GM23338 (cell line): Measurements from ENCODE around the gene TNNT3. TPM values are rescaled to one million over a fixed set of nuclear protein-coding genes. Genes with fewer than 3 reads are reported as not detected.

Experiments
- ATAC-seq: fragments of 200-7000 bp; cut with Tn5 transposase; 3 replicates; pipeline ENCODE4 v1.9.1; 2020
- DNase-seq: peaks from one replicate; pipeline ENCODE4 v3.0.0-alpha.2; 2015; ENCODE audit warnings: low spot score
- H2AFZ ChIP-seq: fragments of 200-600 bp; sonication (generic); 2 replicates; pipeline ENCODE4 v1.8.0; 2016; ENCODE audit warnings: antibody characterized with exemption, mild to moderate bottlenecking, moderate library complexity
- H3F3A ChIP-seq: fragments of 200-600 bp; sonication (generic); replicated peaks from 2 replicates; pipeline ENCODE4 v1.8.0; 2017; ENCODE audit warnings: antibody characterized with exemption, mixed run types, low read depth
- H3K27ac ChIP-seq: fragments of 200-600 bp; sonication (generic); 2 replicates; pipeline ENCODE4 v1.6.1; 2016; ENCODE audit warnings: low read depth
- H3K27me3 ChIP-seq: fragments of 200-600 bp; sonication (generic); 2 replicates; pipeline ENCODE4 v1.8.0; 2016; ENCODE audit warnings: mild to moderate bottlenecking, mixed run types, moderate library complexity; ENCODE audit not compliant: insufficient read depth
- H3K36me3 ChIP-seq: fragments of 200-600 bp; sonication (generic); 2 replicates; pipeline ENCODE4 v1.8.0; 2016; ENCODE audit warnings: mild to moderate bottlenecking; ENCODE audit not compliant: insufficient read depth
- H3K4me1 ChIP-seq: fragments of 200-600 bp; sonication (generic); 2 replicates; pipeline ENCODE4 v1.8.0; 2016; ENCODE audit warnings: mild to moderate bottlenecking, moderate library complexity; ENCODE audit not compliant: insufficient read depth
- H3K4me2 ChIP-seq: fragments of 200-600 bp; sonication (generic); 2 replicates; pipeline ENCODE4 v1.7.1; 2017; ENCODE audit warnings: mixed run types
- H3K4me3 ChIP-seq: fragments of 200-600 bp; sonication (generic); 2 replicates; pipeline ENCODE4 v1.6.1; 2016; ENCODE audit warnings: mixed run types
- H3K79me2 ChIP-seq: fragments of 200-600 bp; sonication (generic); replicated peaks from 2 replicates; pipeline ENCODE4 v1.8.0; 2017; ENCODE audit warnings: mild to moderate bottlenecking; ENCODE audit not compliant: insufficient read depth
- H3K9me2 ChIP-seq: fragments of 200-600 bp; sonication (generic); 2 replicates; pipeline ENCODE4 v1.8.0; 2017; ENCODE audit not compliant: insufficient read depth
- H4K20me1 ChIP-seq: fragments of 200-600 bp; sonication (generic); replicated peaks from 2 replicates; pipeline ENCODE4 v1.8.0; 2017; ENCODE audit warnings: mild to moderate bottlenecking; ENCODE audit not compliant: insufficient read depth
- H3K27ac Mint-ChIP-seq: 2 replicates; pipeline ENCODE4 v1.8.0; 2020; ENCODE audit warnings: inconsistent platforms, mild to moderate bottlenecking, moderate library complexity, mixed read lengths
- H3K27me3 Mint-ChIP-seq: 3 replicates; pipeline ENCODE4 v1.8.0; 2022; ENCODE audit warnings: low read depth, mild to moderate bottlenecking, moderate library complexity, mixed read lengths, inconsistent platforms; ENCODE audit not compliant: insufficient read depth, poor library complexity
- H3K36me3 Mint-ChIP-seq: 3 replicates; pipeline ENCODE4 v1.8.0; 2021; ENCODE audit warnings: low read depth, mild to moderate bottlenecking, inconsistent platforms, moderate library complexity, mixed read lengths
- H3K4me1 Mint-ChIP-seq: 3 replicates; pipeline ENCODE4 v1.8.0; 2020; ENCODE audit warnings: mild to moderate bottlenecking, inconsistent platforms, mixed read lengths
- H3K4me3 Mint-ChIP-seq: 3 replicates; pipeline ENCODE4 v1.8.0; 2021; ENCODE audit warnings: moderate library complexity, mild to moderate bottlenecking, inconsistent platforms, mixed read lengths
- H3K9me3 Mint-ChIP-seq: 3 replicates; pipeline ENCODE4 v1.8.0; 2020; ENCODE audit warnings: moderate library complexity, mild to moderate bottlenecking, inconsistent platforms, mixed read lengths
- CREB1 ChIP-seq: fragments of 250-450 bp; sonication (Bioruptor Pico); IDR thresholded peaks from 2 replicates; pipeline ENCODE4 v1.5.0; 2020; ENCODE audit warnings: low read depth, mild to moderate bottlenecking, moderate library complexity
- ETS1 ChIP-seq: IDR thresholded peaks from 2 replicates; pipeline ENCODE4 v1.6.1; 2016; ENCODE audit warnings: antibody characterized with exemption
- EZH2 ChIP-seq: fragments of 200-600 bp; sonication (generic); IDR thresholded peaks from one replicate; pipeline ENCODE4 v1.8.0; 2017; ENCODE audit warnings: antibody characterized with exemption, mild to moderate bottlenecking, low read depth; ENCODE audit not compliant: unreplicated experiment
- EZH2phosphoT487 ChIP-seq: fragments of 200-600 bp; sonication (generic); IDR thresholded peaks from one replicate; pipeline ENCODE4 v1.8.1; 2018; ENCODE audit warnings: antibody characterized with exemption; ENCODE audit not compliant: unreplicated experiment
- NANOG ChIP-seq: IDR thresholded peaks from 2 replicates; pipeline ENCODE4 v1.6.1; 2016; ENCODE audit warnings: antibody characterized with exemption, borderline replicate concordance
- polyA plus RNA-seq: library from polyadenylated mRNA; unstranded; fragments of >200 nt; fragmentation: Nextera tagmentation; extraction: Ambion mirVana; gene quantifications from 2 replicates; pipeline ENCODE4 v1.2.1, GENCODE V29; 2016
- total RNA-seq: library from RNA; depleted of rRNA; stranded (reverse); fragments of >200 nt; shearing (Covaris generic); gene quantifications from 2 replicates; pipeline ENCODE4 v1.2.3, GENCODE V29; 2014
- TF ChIP-seq, protein P1 (sequence below): IDR thresholded peaks from one replicate; pipeline ENCODE4 v1.6.1; 2018; ENCODE audit warnings: antibody characterized with exemption; ENCODE audit not compliant: unreplicated experiment

TNNT3 gene
- total and polyA plus RNA-seq, 2 experiments from 2014 or later: not detected

GRCh38 chr11:1935156-1936071 is 15.9 kb downstream of the TNNT3 start:
- no peaks in the 10 kb centered on the region for H3K36me3 ChIP-seq
- no peaks in the 10 kb centered on the region for H4K20me1 ChIP-seq
- Mint-ChIP-seq H3K36me3 (no peaks in the 10 kb centered on the region), H3K27me3 (peaks cover 17% of the 10 kb centered on the region), H3K4me3 (no peak overlapping the region), H3K9me3 (no peaks in the 10 kb centered on the region), H3K4me1 (peaks cover 7% of the 10 kb centered on the region; the same call in 2 of the 3 replicates), H3K27ac (no peak overlapping the region)
- H3K27me3 ChIP-seq: no peaks in the 10 kb centered on the region
- no peak for TF ChIP-seq EZH2phosphoT487
- no peak for TF ChIP-seq CREB1
- TF ChIP-seq, protein P1, sequence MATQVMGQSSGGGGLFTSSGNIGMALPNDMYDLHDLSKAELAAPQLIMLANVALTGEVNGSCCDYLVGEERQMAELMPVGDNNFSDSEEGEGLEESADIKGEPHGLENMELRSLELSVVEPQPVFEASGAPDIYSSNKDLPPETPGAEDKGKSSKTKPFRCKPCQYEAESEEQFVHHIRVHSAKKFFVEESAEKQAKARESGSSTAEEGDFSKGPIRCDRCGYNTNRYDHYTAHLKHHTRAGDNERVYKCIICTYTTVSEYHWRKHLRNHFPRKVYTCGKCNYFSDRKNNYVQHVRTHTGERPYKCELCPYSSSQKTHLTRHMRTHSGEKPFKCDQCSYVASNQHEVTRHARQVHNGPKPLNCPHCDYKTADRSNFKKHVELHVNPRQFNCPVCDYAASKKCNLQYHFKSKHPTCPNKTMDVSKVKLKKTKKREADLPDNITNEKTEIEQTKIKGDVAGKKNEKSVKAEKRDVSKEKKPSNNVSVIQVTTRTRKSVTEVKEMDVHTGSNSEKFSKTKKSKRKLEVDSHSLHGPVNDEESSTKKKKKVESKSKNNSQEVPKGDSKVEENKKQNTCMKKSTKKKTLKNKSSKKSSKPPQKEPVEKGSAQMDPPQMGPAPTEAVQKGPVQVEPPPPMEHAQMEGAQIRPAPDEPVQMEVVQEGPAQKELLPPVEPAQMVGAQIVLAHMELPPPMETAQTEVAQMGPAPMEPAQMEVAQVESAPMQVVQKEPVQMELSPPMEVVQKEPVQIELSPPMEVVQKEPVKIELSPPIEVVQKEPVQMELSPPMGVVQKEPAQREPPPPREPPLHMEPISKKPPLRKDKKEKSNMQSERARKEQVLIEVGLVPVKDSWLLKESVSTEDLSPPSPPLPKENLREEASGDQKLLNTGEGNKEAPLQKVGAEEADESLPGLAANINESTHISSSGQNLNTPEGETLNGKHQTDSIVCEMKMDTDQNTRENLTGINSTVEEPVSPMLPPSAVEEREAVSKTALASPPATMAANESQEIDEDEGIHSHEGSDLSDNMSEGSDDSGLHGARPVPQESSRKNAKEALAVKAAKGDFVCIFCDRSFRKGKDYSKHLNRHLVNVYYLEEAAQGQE: no peak
- DNase-seq (no peak), ATAC-seq (no peak)
- H3F3A ChIP-seq: no peaks in the 10 kb centered on the region
- no peak overlapping the region for H3K4me3 ChIP-seq
- H3K9me2 ChIP-seq: no peaks in the 10 kb centered on the region
- 0 out of 2 replicates have a peak overlapping the region, but pooled peaks have one; percentile 28 for H2AFZ ChIP-seq
- no peak overlapping the region for H3K4me2 ChIP-seq
- H3K79me2 ChIP-seq: no peaks in the 10 kb centered on the region
- no peaks in the 10 kb centered on the region for H3K4me1 ChIP-seq
- H3K27ac ChIP-seq: no peak overlapping the region

DNA sequence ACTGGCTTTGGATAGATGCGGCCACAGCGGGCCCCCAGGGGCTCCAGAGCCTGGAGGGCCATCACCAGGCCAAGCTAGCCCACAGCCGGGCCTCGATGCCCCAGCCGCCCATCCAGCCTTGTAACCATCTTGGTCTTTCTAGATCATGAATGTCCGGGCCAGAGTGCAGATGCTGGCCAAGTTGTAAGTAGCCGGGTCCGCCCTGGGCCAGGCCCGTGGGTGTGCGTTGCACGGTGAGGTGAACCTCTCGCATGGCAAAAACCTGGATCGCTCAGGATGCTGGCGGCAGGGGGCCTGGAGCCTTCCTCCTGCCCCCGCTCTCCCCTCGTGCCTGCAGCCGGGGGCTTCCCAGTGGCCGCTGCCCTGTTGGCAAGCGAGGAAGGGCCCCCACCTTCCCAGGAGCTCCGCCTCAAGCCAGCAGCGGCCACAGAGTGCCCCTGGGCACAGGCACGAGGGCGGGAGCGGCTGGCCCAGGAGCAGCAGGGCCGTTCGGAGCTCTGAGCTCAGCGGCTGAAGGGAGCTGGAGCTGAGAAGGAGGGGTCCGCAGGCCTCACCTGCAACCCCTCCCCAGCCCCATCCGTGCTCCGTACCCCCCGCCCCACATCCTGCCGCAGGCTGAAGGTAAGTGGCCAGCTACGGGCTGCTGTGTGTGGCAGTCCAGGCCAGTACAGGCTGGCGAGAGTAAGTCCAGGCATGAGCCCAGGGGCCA is 16.7 kb downstream of the TNNT3 start:
- H3K79me2 ChIP-seq: no peaks in the 10 kb centered on the region
- no peaks in the 10 kb centered on the region for H3K9me2 ChIP-seq
- H3K36me3 ChIP-seq: no peaks in the 10 kb centered on the region
- no peaks in the 10 kb centered on the region for H4K20me1 ChIP-seq
- Mint-ChIP-seq H3K4me3 (no peak overlapping the region), H3K36me3 (no peaks in the 10 kb centered on the region), H3K27me3 (peaks cover 20% of the 10 kb centered on the region), H3K9me3 (no peaks in the 10 kb centered on the region), H3K4me1 (peaks cover 7% of the 10 kb centered on the region; the same call in 2 of the 3 replicates), H3K27ac (no peak overlapping the region)
- no peak; the same call in 2 of the 3 replicates for ATAC-seq
- H3K4me2 ChIP-seq: no peak overlapping the region
- H3K4me3 ChIP-seq: no peak overlapping the region
- no peak overlapping the region for H3K27ac ChIP-seq
- no peak for TF ChIP-seq ETS1
- TF ChIP-seq CREB1: no peak
- TF ChIP-seq EZH2phosphoT487: no peak
- no peak for TF ChIP-seq NANOG
- no peak for TF ChIP-seq EZH2
- H3K4me1 ChIP-seq: no peaks in the 10 kb centered on the region
- no peaks in the 10 kb centered on the region for H3F3A ChIP-seq
- no peaks in the 10 kb centered on the region for H3K27me3 ChIP-seq
- DNase-seq: no peak
- 0 out of 2 replicates have a peak overlapping the region, but pooled peaks have one; percentile 28 for H2AFZ ChIP-seq
